ENCODE results near the gene EPHA6.
"Not testable (repeated sequence)": the region's sequence is repeated elsewhere in the genome, so short reads cannot be mapped to it uniquely, and the experiment has no call there.

The EPHA6 gene

DNA sequence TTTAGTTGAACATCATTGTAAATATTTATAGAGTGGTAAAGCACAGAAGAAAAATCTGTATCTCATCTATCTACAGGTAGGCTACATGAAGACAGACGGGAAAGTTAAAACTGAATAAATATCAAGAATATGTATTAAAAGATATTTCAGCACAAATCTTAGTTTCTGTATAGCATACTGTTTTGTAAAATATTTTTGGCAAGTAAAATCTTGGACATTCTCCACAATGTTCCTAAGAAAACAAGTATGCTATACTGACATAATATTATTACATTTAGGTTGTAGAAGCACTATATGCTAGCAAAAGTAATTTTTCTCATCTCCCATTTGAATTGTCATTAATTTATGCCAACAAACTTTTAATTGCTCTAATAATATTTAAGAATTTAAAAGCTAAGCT lies 623.7 kb downstream of the EPHA6 start:
- TF ChIP-seq, protein P1, sequence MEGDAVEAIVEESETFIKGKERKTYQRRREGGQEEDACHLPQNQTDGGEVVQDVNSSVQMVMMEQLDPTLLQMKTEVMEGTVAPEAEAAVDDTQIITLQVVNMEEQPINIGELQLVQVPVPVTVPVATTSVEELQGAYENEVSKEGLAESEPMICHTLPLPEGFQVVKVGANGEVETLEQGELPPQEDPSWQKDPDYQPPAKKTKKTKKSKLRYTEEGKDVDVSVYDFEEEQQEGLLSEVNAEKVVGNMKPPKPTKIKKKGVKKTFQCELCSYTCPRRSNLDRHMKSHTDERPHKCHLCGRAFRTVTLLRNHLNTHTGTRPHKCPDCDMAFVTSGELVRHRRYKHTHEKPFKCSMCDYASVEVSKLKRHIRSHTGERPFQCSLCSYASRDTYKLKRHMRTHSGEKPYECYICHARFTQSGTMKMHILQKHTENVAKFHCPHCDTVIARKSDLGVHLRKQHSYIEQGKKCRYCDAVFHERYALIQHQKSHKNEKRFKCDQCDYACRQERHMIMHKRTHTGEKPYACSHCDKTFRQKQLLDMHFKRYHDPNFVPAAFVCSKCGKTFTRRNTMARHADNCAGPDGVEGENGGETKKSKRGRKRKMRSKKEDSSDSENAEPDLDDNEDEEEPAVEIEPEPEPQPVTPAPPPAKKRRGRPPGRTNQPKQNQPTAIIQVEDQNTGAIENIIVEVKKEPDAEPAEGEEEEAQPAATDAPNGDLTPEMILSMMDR (IDR thresholded peaks at IDR 0.05; ENCODE audit: insufficient read depth, low read depth, low read length, missing control alignments) = no peak

DNA sequence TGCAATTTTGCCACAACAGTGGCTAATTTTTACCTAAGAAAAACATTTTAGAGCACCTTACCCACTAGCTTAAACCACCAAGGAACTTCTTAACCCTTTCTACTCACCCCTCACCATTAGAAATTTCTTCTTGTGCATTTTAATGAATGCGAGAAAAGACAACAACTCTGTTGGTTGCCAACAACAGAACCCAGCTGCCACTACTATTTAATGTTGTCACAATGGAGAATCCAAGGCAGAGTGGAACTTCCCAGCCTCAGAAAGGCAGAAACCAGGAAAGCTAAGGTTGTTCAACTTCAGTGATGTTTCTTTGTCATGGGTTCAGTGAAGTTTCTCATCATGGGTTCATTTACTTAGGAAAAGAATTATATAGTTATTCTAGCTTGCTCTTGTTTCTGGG lies 625.0 kb downstream of the EPHA6 start:
- H3K4me3 ChIP-seq (ENCODE audit: low read depth, low read length) = no peak overlapping the region
- DNase-seq (ENCODE audit: low read depth) = no peak
- TF ChIP-seq, protein P1 (IDR thresholded peaks at IDR 0.05; ENCODE audit: insufficient read depth, low read depth, low read length, missing control alignments) = no peak

More for the DNA sequence above, 623.7 kb downstream of the EPHA6 start:
- no peak for DNase-seq (ENCODE audit: low read depth)
- no peak overlapping the region for H3K4me3 ChIP-seq (ENCODE audit: low read depth, low read length)

DNA sequence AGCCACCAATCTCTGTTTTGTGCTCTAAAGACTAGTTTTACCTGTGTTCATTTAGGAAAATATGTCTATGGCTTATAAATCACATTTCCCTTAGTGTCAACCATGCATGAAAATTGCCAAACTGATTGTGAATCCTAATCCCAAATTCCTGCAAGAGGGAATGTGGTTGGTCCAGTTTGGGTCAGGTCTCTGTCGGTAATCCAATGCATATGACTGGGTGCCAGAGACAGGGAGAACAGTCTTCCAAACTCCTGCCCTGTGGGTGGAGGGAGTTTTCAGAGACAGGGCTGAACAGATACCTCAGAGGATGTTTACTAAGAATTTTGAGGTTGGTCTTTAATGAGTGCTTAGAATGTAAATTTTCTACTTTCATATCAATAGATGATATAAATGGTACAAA lies 649.6 kb downstream of the EPHA6 start:
- DNase-seq (ENCODE audit: low read depth) = no peak
- TF ChIP-seq, protein P1 (IDR thresholded peaks at IDR 0.05; ENCODE audit: insufficient read depth, low read depth, low read length, missing control alignments) = no peak
- no peak overlapping the region for H3K4me3 ChIP-seq (ENCODE audit: low read depth, low read length)

DNA sequence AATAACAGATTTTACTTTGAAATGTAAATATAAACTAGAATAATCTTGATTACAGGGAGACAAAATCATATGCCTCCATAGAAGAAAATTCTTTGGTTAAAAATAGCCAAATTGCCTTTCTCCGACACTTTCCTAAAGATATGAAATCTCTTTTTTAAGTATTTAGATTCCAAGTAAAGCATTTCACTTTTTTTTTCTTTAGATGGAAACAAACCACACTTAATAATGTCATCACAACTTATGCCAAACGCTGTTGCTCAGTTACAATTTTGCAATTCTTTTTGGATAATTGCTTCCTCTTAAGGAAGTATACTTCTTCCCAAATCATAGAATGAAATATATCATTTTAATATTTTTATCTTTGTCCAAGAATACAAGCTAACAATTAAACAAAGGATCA lies 656.1 kb downstream of the EPHA6 start:
- TF ChIP-seq, protein P1 (IDR thresholded peaks at IDR 0.05; ENCODE audit: insufficient read depth, low read depth, low read length, missing control alignments) = no peak
- H3K4me3 ChIP-seq (ENCODE audit: low read depth, low read length) = no peak overlapping the region
- no peak for DNase-seq (ENCODE audit: low read depth)

DNA sequence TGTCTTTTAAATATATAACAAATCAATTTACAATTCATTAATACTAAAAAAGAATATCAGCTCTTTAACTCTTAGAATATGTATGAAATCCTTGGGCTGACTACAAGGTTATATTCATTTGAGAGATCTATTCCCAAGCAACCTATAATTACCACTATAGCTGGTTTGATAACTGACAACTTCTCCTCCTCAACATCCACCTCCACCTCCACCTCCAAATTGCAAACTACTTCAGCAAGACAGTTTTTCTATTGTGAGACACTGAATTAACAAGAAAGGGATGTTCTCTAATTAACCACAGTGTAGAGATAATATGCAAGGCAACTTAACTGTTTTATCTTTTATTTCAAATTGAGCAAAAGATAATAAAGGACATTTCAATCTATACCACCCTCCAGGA lies 665.3 kb downstream of the EPHA6 start:
- TF ChIP-seq, protein P1 (IDR thresholded peaks at IDR 0.05; ENCODE audit: insufficient read depth, low read depth, low read length, missing control alignments) = no peak
- H3K4me3 ChIP-seq (ENCODE audit: low read depth, low read length) = no peak overlapping the region
- no peak for DNase-seq (ENCODE audit: low read depth)

DNA sequence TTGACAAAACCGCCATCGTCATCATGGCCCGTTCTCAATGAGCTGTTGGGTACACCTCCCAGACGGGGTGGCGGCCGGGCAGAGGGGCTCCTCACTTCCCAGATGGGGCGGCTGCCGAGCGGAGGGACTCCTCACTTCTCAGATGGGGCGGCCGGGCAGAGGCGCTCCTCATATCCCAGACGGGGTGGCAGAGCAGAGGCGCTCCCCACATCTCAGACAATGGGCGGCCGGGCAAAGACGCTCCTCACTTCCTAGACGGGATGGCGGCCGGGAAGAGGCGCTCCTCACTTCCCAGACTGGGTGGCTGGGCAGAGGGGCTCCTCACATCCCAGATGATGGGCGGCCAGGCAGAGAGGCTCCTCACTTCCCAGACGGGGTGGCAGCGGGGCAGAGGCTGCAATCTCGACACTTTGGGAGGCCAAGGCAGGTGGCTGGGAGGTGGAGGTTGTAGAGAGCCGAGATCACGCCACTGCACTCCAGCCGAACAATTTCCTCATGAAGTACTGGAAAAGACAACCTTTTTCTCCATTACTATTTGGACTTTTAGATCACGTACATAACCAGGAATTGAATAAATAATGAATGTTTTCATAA lies 666.4 kb downstream of the EPHA6 start:
- DNase-seq (ENCODE audit: low read depth); H3K4me3 ChIP-seq (ENCODE audit: low read depth, low read length): not testable (repeated sequence)

DNA sequence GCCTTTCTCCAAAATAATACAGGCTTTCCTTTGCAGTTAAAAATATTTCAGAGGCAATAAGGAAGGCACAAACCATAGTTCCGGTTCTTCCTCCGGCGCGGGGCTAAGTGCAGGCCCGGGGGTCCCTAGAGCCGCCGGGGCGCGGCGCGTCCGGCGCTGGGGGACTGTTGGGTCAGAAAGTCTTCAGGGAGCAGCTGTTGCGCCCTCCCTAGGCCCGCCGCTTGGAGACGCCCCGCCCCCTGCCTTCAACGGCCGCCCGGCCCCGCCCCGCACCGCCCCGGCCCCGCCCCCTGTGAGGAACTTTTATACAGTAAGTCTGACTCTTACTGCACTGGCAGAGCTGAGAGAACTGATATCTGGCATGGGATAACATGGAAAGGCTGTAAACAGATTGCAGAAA lies 667.0 kb downstream of the EPHA6 start:
- TF ChIP-seq, protein P1 (IDR thresholded peaks at IDR 0.05; ENCODE audit: insufficient read depth, low read depth, low read length, missing control alignments) = no peak
- no peak for DNase-seq (ENCODE audit: low read depth)
- H3K4me3 ChIP-seq (ENCODE audit: low read depth, low read length) = no peak overlapping the region

Data from GM12865 (cell line).